ENCODE data around the gene HIPK2. TPM values are rescaled to one million over a fixed set of nuclear protein-coding genes. Genes with fewer than 3 reads are reported as not detected.

The HIPK2 gene
- total RNA-seq, 1 experiment from 2014 or later: 30.7 TPM

- no TSS peak for BruUV-seq (replicated peaks)
- H3K27ac ChIP-seq (ENCODE audit: low read depth, low read length, poor library complexity, severe bottlenecking): no peak overlapping the region
- H3K4me3 ChIP-seq (ENCODE audit: low read depth, low read length, poor library complexity, severe bottlenecking): no peak overlapping the region
- no peaks in the 10 kb centered on the region for H3K4me1 ChIP-seq (ENCODE audit: insufficient read depth, low read length, poor library complexity, severe bottlenecking)
- POLR2A ChIA-PET (ENCODE audit: low non-redundant PET): no interaction called here
- H3K27me3 ChIP-seq (replicated peaks; ENCODE audit: insufficient read depth, low read depth, low read length, poor library complexity): no peaks in the 10 kb centered on the region
- CTCF ChIA-PET: no interaction called here
- H3K9me3 ChIP-seq (ENCODE audit: low read depth, low read length, poor library complexity, severe bottlenecking): no peaks in the 10 kb centered on the region
- no peak for TF ChIP-seq EZH2 (IDR thresholded peaks at IDR 0.05; ENCODE audit: borderline replicate concordance, low read depth, low read length, poor library complexity, severe bottlenecking)
- TF ChIP-seq, protein P1, sequence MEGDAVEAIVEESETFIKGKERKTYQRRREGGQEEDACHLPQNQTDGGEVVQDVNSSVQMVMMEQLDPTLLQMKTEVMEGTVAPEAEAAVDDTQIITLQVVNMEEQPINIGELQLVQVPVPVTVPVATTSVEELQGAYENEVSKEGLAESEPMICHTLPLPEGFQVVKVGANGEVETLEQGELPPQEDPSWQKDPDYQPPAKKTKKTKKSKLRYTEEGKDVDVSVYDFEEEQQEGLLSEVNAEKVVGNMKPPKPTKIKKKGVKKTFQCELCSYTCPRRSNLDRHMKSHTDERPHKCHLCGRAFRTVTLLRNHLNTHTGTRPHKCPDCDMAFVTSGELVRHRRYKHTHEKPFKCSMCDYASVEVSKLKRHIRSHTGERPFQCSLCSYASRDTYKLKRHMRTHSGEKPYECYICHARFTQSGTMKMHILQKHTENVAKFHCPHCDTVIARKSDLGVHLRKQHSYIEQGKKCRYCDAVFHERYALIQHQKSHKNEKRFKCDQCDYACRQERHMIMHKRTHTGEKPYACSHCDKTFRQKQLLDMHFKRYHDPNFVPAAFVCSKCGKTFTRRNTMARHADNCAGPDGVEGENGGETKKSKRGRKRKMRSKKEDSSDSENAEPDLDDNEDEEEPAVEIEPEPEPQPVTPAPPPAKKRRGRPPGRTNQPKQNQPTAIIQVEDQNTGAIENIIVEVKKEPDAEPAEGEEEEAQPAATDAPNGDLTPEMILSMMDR (conservative IDR thresholded peaks at IDR 0.05; ENCODE audit: low read depth, low read length): no peak
- DNase-seq (ENCODE audit: low spot score): peak; percentile 37
- H3K36me3 ChIP-seq (ENCODE audit: insufficient read depth, low read length, poor library complexity, severe bottlenecking): no peaks in the 10 kb centered on the region
- intact Hi-C loops (cut with micrococcal nuclease; ENCODE audit: unreplicated experiment): no loop called here
These were observed 125.9 kb downstream of the HIPK2 start for GRCh38 chr7:139651914-139652313.

DNA sequence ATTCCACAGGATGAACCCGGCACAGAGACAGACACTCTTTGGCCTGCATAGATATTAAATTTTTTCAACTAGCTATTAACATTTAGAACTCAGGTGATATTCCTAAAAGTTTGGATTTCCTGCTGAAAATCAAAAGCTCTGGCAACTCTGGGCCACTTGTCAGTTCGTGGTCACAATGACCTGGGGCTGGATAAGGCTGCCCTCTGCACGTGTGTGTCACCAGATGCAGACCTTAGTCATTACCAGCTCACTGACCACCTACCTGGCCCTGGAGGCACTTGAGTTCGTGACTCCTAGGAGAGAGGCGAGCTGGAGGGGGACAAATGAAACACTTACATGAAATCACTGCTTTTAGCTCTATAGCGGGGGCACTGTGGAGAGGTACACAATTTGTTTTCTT, 126.5 kb downstream of the HIPK2 start:
- CTCF ChIA-PET: no interaction called here
- DNase-seq (ENCODE audit: low spot score): no peak
- TF ChIP-seq, protein P1 (conservative IDR thresholded peaks at IDR 0.05; ENCODE audit: low read depth, low read length): no peak
- TF ChIP-seq EZH2 (IDR thresholded peaks at IDR 0.05; ENCODE audit: borderline replicate concordance, low read depth, low read length, poor library complexity, severe bottlenecking): no peak
- no TSS peak for BruUV-seq (replicated peaks)
- no peaks in the 10 kb centered on the region for H3K36me3 ChIP-seq (ENCODE audit: insufficient read depth, low read length, poor library complexity, severe bottlenecking)
- H3K4me1 ChIP-seq (ENCODE audit: insufficient read depth, low read length, poor library complexity, severe bottlenecking): no peaks in the 10 kb centered on the region
- H3K4me3 ChIP-seq (ENCODE audit: low read depth, low read length, poor library complexity, severe bottlenecking): no peak overlapping the region
- POLR2A ChIA-PET (ENCODE audit: low non-redundant PET): no interaction called here
- intact Hi-C loops (cut with micrococcal nuclease; ENCODE audit: unreplicated experiment): no loop called here
- H3K9me3 ChIP-seq (ENCODE audit: low read depth, low read length, poor library complexity, severe bottlenecking): no peaks in the 10 kb centered on the region
- H3K27ac ChIP-seq (ENCODE audit: low read depth, low read length, poor library complexity, severe bottlenecking): no peak overlapping the region
- H3K27me3 ChIP-seq (replicated peaks; ENCODE audit: insufficient read depth, low read depth, low read length, poor library complexity): no peaks in the 10 kb centered on the region

- no peaks in the 10 kb centered on the region for H3K4me1 ChIP-seq (ENCODE audit: insufficient read depth, low read length, poor library complexity, severe bottlenecking)
- ChIA-PET CTCF (no interaction called here), POLR2A (ENCODE audit: low non-redundant PET) (no interaction called here)
- H3K27ac ChIP-seq (ENCODE audit: low read depth, low read length, poor library complexity, severe bottlenecking): no peak overlapping the region
- BruUV-seq (replicated peaks): no TSS peak
- no peak overlapping the region for H3K4me3 ChIP-seq (ENCODE audit: low read depth, low read length, poor library complexity, severe bottlenecking)
- H3K36me3 ChIP-seq (ENCODE audit: insufficient read depth, low read length, poor library complexity, severe bottlenecking): no peaks in the 10 kb centered on the region
- intact Hi-C loops (cut with micrococcal nuclease; ENCODE audit: unreplicated experiment): no loop called here
- TF ChIP-seq, protein P1 (conservative IDR thresholded peaks at IDR 0.05; ENCODE audit: low read depth, low read length): no peak
- TF ChIP-seq EZH2 (IDR thresholded peaks at IDR 0.05; ENCODE audit: borderline replicate concordance, low read depth, low read length, poor library complexity, severe bottlenecking): no peak
- H3K9me3 ChIP-seq (ENCODE audit: low read depth, low read length, poor library complexity, severe bottlenecking): no peaks in the 10 kb centered on the region
- no peaks in the 10 kb centered on the region for H3K27me3 ChIP-seq (replicated peaks; ENCODE audit: insufficient read depth, low read depth, low read length, poor library complexity)
- DNase-seq (ENCODE audit: low spot score): no peak
These were observed 127.2 kb downstream of the HIPK2 start for GRCh38 chr7:139650429-139651100.
